Upper lobe of left lung (tissue), 4 donors: ENCODE data around the gene FRMPD4.

Source experiments
- CTCF ChIP-seq, 6 experiments: fragments of 450-650 bp in 4 of 6; fragments of 200-600 bp in 2 of 6; sonication (generic) in 2 of 6; IDR thresholded peaks; one replicate each; pipeline ENCODE4 v1.5.1; 2016 to 2019; ENCODE audit warnings: antibody characterized with exemption in 6 of 6
- POLR2A ChIP-seq, 4 donors: fragments of 450-650 bp; IDR thresholded peaks; one replicate each; pipeline ENCODE4 v1.5.1; 2016 to 2017; ENCODE audit warnings: antibody characterized with exemption in 4 of 4, mild to moderate bottlenecking in 2 of 4

GRCh38 chrX:12421918-12422317 lies 283.6 kb downstream of the FRMPD4 start:
- TF ChIP-seq CTCF (IDR thresholded peaks at IDR 0.05) (no peak), POLR2A (IDR thresholded peaks at IDR 0.05) (no peak)
